A673 (cell line): ENCODE measurements around the gene CRB2. TPM values are rescaled to one million over a fixed set of nuclear protein-coding genes. Genes with fewer than 3 reads are reported as not detected.
"Not testable (repeated sequence)": the region's sequence is repeated elsewhere in the genome, so short reads cannot be mapped to it uniquely, and the experiment has no call there.

Experiments used
- BruUV-seq: library from RNA; stranded (reverse); fragments of 400-500 nt; replicated peaks from 2 replicates; lab custom pipeline; 2021; lab: Mats Ljungman, UMichigan
- CTCF ChIA-PET: fragments of 300-600 bp; sonication (Branson Sonifier 250); formaldehyde crosslinking; loops from one replicate; lab custom pipeline; 2022; ENCODE audit warnings: antibody characterized with exemption; lab: Charles Lee
- POLR2A ChIA-PET: fragments of 300-600 bp; sonication (Branson Sonifier 250); formaldehyde crosslinking; loops from one replicate; lab custom pipeline; 2022; ENCODE audit warnings: antibody characterized with exemption; ENCODE audit not compliant: low non-redundant PET; lab: Charles Lee
- DNase-seq: peaks from one replicate; pipeline ENCODE4 v3.0.0-alpha.2; 2015; ENCODE audit warnings: low spot score
- H3K27ac ChIP-seq: fragments of 200-600 bp; sonication (generic); 2 replicates; pipeline ENCODE4 v1.5.1; 2016; ENCODE audit warnings: mixed run types, low read depth, mild to moderate bottlenecking, mixed read lengths, antibody characterized with exemption, low read length; ENCODE audit not compliant: poor library complexity, severe bottlenecking
- H3K27me3 ChIP-seq: fragments of 200-600 bp; sonication (generic); replicated peaks from 2 replicates; pipeline ENCODE4 v1.6.1; 2017; ENCODE audit warnings: mixed run types, low read depth, mild to moderate bottlenecking, mixed read lengths, antibody characterized with exemption, low read length; ENCODE audit not compliant: insufficient read depth, poor library complexity
- H3K36me3 ChIP-seq: fragments of 200-600 bp; sonication (generic); 2 replicates; pipeline ENCODE4 v1.6.1; 2016; ENCODE audit warnings: mixed run types, mild to moderate bottlenecking, mixed read lengths, antibody characterized with exemption, low read length; ENCODE audit not compliant: insufficient read depth, poor library complexity, severe bottlenecking
- H3K4me1 ChIP-seq: fragments of 200-600 bp; sonication (generic); 2 replicates; pipeline ENCODE4 v1.6.1; 2017; ENCODE audit warnings: mixed run types, mild to moderate bottlenecking, mixed read lengths, antibody characterized with exemption, low read length; ENCODE audit not compliant: insufficient read depth, poor library complexity, severe bottlenecking
- H3K4me3 ChIP-seq: fragments of 200-600 bp; sonication (generic); 2 replicates; pipeline ENCODE4 v1.5.1; 2016; ENCODE audit warnings: low read depth, mixed run types, mild to moderate bottlenecking, mixed read lengths, low read length; ENCODE audit not compliant: poor library complexity, severe bottlenecking
- H3K9me3 ChIP-seq: fragments of 200-600 bp; sonication (generic); 2 replicates; pipeline ENCODE4 v1.6.1; 2016; ENCODE audit warnings: mixed run types, low read depth, mild to moderate bottlenecking, mixed read lengths, antibody characterized with exemption, low read length; ENCODE audit not compliant: poor library complexity, severe bottlenecking
- CTCF ChIP-seq: fragments of 300-800, 200-600 bp; sonication (generic); conservative IDR thresholded peaks from 2 replicates; pipeline ENCODE4 v1.5.1; 2017; ENCODE audit warnings: low read depth, mild to moderate bottlenecking, antibody characterized with exemption, low read length, moderate library complexity, mixed read lengths
- EZH2 ChIP-seq: fragments of 200-600 bp; sonication (generic); IDR thresholded peaks from 2 replicates; pipeline ENCODE4 v1.6.1; 2017; ENCODE audit warnings: borderline replicate concordance, low read depth, mild to moderate bottlenecking, mixed read lengths, antibody characterized with exemption, low read length; ENCODE audit not compliant: poor library complexity, severe bottlenecking
- intact Hi-C: fragments of 100-400 bp; cut with micrococcal nuclease; formaldehyde crosslinking; loops from one replicate; pipeline ENCODE4 v1.10.0; 2022; ENCODE audit not compliant: unreplicated experiment
- total RNA-seq: library from RNA; stranded (reverse); gene quantifications from 2 replicates; pipeline ENCODE4 v1.2.3, GENCODE V29; 2021

Gene CRB2
- total RNA-seq, 1 experiment from 2014 or later, result 0.47 TPM

- CTCF ChIA-PET, result interaction anchor here (0.7 kb wide), 1 partner anchor 25 kb away, joined by 7 read pairs; no protein-coding TSS in a partner anchor
- no TSS peak for BruUV-seq
- no peak for DNase-seq
Observed at GRCh38 chr9:123329329-123329955, 26.6 kb upstream of the CRB2 start.

GRCh38 chr9:123331346-123332060, 24.5 kb upstream of the CRB2 start:
- ChIA-PET CTCF (interaction anchor here (0.7 kb wide), 1 partner anchor 18 kb away, joined by 3 read pairs; no protein-coding TSS in a partner anchor), POLR2A (no interaction called here)
- intact Hi-C loops, result no loop called here
- DNase-seq, result no peak
- no peak overlapping the region for H3K27ac ChIP-seq
- H3K36me3 ChIP-seq, result no peaks in the 10 kb centered on the region
- BruUV-seq, result no TSS peak
- no peak overlapping the region for H3K4me3 ChIP-seq
- H3K9me3 ChIP-seq, result no peaks in the 10 kb centered on the region
- TF ChIP-seq CTCF, result no peak
- TF ChIP-seq EZH2, result no peak
- no peaks in the 10 kb centered on the region for H3K27me3 ChIP-seq
- peaks cover 21% of the 10 kb centered on the region for H3K4me1 ChIP-seq

More at GRCh38 chr9:123329329-123329955, 26.6 kb upstream of the CRB2 start:
- H3K36me3 ChIP-seq, result no peaks in the 10 kb centered on the region
- H3K27me3 ChIP-seq, result no peaks in the 10 kb centered on the region
- POLR2A ChIA-PET, result no interaction called here
- intact Hi-C loops, result no loop called here
- no peak for TF ChIP-seq EZH2
- no peak for TF ChIP-seq CTCF
- no peak overlapping the region for H3K4me3 ChIP-seq
- no peak overlapping the region for H3K27ac ChIP-seq
- H3K9me3 ChIP-seq, result no peaks in the 10 kb centered on the region
- H3K4me1 ChIP-seq, result peaks cover 5% of the 10 kb centered on the region

- CTCF ChIA-PET, H3K27ac ChIP-seq, BruUV-seq, POLR2A ChIA-PET, H3K36me3 ChIP-seq, intact Hi-C loops, H3K9me3 ChIP-seq, DNase-seq, H3K27me3 ChIP-seq, H3K4me3 ChIP-seq: not testable (repeated sequence)
- H3K4me1 ChIP-seq, result peaks cover 23% of the 10 kb centered on the region
Observed at GRCh38 chr9:123333058-123333669, 22.8 kb upstream of the CRB2 start.
